ENCODE measurements around the gene FAIM.

GRCh38 chr3:138615462-138615861, 6.9 kb downstream of the FAIM start:
- TF ChIP-seq CTCF (conservative IDR thresholded peaks at IDR 0.05; ENCODE audit: low read length) (no peak), EZH2phosphoT487 (IDR thresholded peaks at IDR 0.05; ENCODE audit: borderline replicate concordance, low read depth, low read length) (no peak)
